TTC549 (cell line): Measurements from ENCODE around the gene HSD17B4.
"Not testable (repeated sequence)": the region's sequence is repeated elsewhere in the genome, so short reads cannot be mapped to it uniquely, and the experiment has no call there.

Experiments used
- FAIRE-seq: peaks from 2 replicates; lab custom pipeline; 2012; peaks lifted over from hg19 to GRCh38; lab: Jason Lieb, UNC

The HSD17B4 gene

GRCh38 chr5:119480629-119481028 lies 28.3 kb downstream of the HSD17B4 start:
- not testable (repeated sequence) for FAIRE-seq

- no peak for FAIRE-seq
These were observed 30.9 kb downstream of the HSD17B4 start for GRCh38 chr5:119483155-119483554.

- FAIRE-seq: no peak
These were observed 32.6 kb downstream of the HSD17B4 start for GRCh38 chr5:119484884-119485283.

- FAIRE-seq: no peak
These were observed 49.4 kb downstream of the HSD17B4 start for GRCh38 chr5:119501671-119502179.

- not testable (repeated sequence) for FAIRE-seq
These were observed 51.6 kb downstream of the HSD17B4 start for GRCh38 chr5:119503939-119504338.

- FAIRE-seq: no peak
These were observed 60.0 kb downstream of the HSD17B4 start for GRCh38 chr5:119512277-119512676.

GRCh38 chr5:119515192-119515591 lies 62.9 kb downstream of the HSD17B4 start:
- no peak for FAIRE-seq

- not testable (repeated sequence) for FAIRE-seq
These were observed 64.8 kb downstream of the HSD17B4 start for GRCh38 chr5:119517115-119517514.

- FAIRE-seq: no peak
These were observed 68.9 kb downstream of the HSD17B4 start for GRCh38 chr5:119521232-119521631.

GRCh38 chr5:119522841-119523240 lies 70.5 kb downstream of the HSD17B4 start:
- no peak for FAIRE-seq

- no peak for FAIRE-seq
These were observed 72.2 kb downstream of the HSD17B4 start for GRCh38 chr5:119524485-119524884.

GRCh38 chr5:119527351-119527750 lies 75.1 kb downstream of the HSD17B4 start:
- no peak for FAIRE-seq

GRCh38 chr5:119529811-119530210 lies 77.5 kb downstream of the HSD17B4 start:
- FAIRE-seq: no peak

GRCh38 chr5:119532637-119533036 lies 80.3 kb downstream of the HSD17B4 start:
- FAIRE-seq: no peak

GRCh38 chr5:119537704-119538103 lies 85.4 kb downstream of the HSD17B4 start:
- FAIRE-seq: no peak

GRCh38 chr5:119541716-119542115 lies 89.4 kb downstream of the HSD17B4 start:
- no peak for FAIRE-seq

- no peak for FAIRE-seq
These were observed 99.5 kb downstream of the HSD17B4 start for GRCh38 chr5:119551819-119552218.

GRCh38 chr5:119554597-119554996 lies 102.3 kb downstream of the HSD17B4 start:
- no peak for FAIRE-seq

- no peak for FAIRE-seq
These were observed 118.6 kb downstream of the HSD17B4 start for GRCh38 chr5:119570910-119571309.

GRCh38 chr5:119578937-119579336 lies 126.6 kb downstream of the HSD17B4 start:
- FAIRE-seq: no peak

GRCh38 chr5:119582987-119583386 lies 130.7 kb downstream of the HSD17B4 start:
- no peak for FAIRE-seq

- FAIRE-seq: no peak
These were observed 131.4 kb downstream of the HSD17B4 start for GRCh38 chr5:119583684-119584083.
